Measurements from ENCODE around the gene LSM4. TPM values are rescaled to one million over a fixed set of nuclear protein-coding genes. Genes with fewer than 3 reads are reported as not detected.

The LSM4 gene
- polyA plus RNA-seq, 1 donor: 94.8 TPM

GRCh38 chr19:18293642-18294466 is 29.0 kb downstream of the LSM4 start:
- Histone ChIP-seq H3K27me3 (ENCODE audit: control insufficient read depth, insufficient read depth, low read length) (peaks cover 3% of the 10 kb centered on the region), H3K4me3 (ENCODE audit: low read length) (no peak overlapping the region), H3K4me1 (ENCODE audit: control insufficient read depth, insufficient read depth, low read length) (peaks cover 22% of the 10 kb centered on the region), H3K9me3 (ENCODE audit: control insufficient read depth, low read depth, low read length) (peaks cover 9% of the 10 kb centered on the region), H3K36me3 (ENCODE audit: control insufficient read depth, insufficient read depth, low read length) (no peaks in the 10 kb centered on the region), H3K27ac (ENCODE audit: low read length) (peak overlapping the region; percentile 83)
- DNase-seq: peak in 1 of 2 donors; percentile 16
- whole genome bisulfite sequencing (ENCODE audit: insufficient coverage, low lambda C conversion rate): no CpG with 5 or more reads among the region's 18 CpGs

- WGBS (ENCODE audit: insufficient coverage, low lambda C conversion rate): no CpG with 5 or more reads among the region's 31 CpGs
- peaks cover 26% of the 10 kb centered on the region for H3K4me1 ChIP-seq (ENCODE audit: control insufficient read depth, insufficient read depth, low read length)
- peak; percentile 54 to 72 for DNase-seq
- H3K4me3 ChIP-seq (ENCODE audit: low read length): peak overlapping the region; percentile 79
- peaks cover 9% of the 10 kb centered on the region for H3K9me3 ChIP-seq (ENCODE audit: control insufficient read depth, low read depth, low read length)
- peaks cover 3% of the 10 kb centered on the region for H3K27me3 ChIP-seq (ENCODE audit: control insufficient read depth, insufficient read depth, low read length)
- H3K27ac ChIP-seq (ENCODE audit: low read length): peak overlapping the region; percentile 83
- no peaks in the 10 kb centered on the region for H3K36me3 ChIP-seq (ENCODE audit: control insufficient read depth, insufficient read depth, low read length)
These were observed 29.9 kb downstream of the LSM4 start for GRCh38 chr19:18292810-18293641.

- H3K27me3 ChIP-seq (ENCODE audit: control insufficient read depth, insufficient read depth, low read length): peaks cover 3% of the 10 kb centered on the region
- H3K36me3 ChIP-seq (ENCODE audit: control insufficient read depth, insufficient read depth, low read length): no peaks in the 10 kb centered on the region
- DNase-seq: no peak
- peak overlapping the region; percentile 83 for H3K27ac ChIP-seq (ENCODE audit: low read length)
- H3K9me3 ChIP-seq (ENCODE audit: control insufficient read depth, low read depth, low read length): peaks cover 9% of the 10 kb centered on the region
- peak overlapping the region; percentile 79 for H3K4me3 ChIP-seq (ENCODE audit: low read length)
- peaks cover 30% of the 10 kb centered on the region for H3K4me1 ChIP-seq (ENCODE audit: control insufficient read depth, insufficient read depth, low read length)
- WGBS (ENCODE audit: insufficient coverage, low lambda C conversion rate): no CpG with 5 or more reads among the region's 20 CpGs
These were observed 30.4 kb downstream of the LSM4 start for GRCh38 chr19:18292462-18292809.

- Histone ChIP-seq H3K27me3 (ENCODE audit: control insufficient read depth, insufficient read depth, low read length) (peaks cover 3% of the 10 kb centered on the region), H3K27ac (ENCODE audit: low read length) (peak overlapping the region; percentile 83), H3K4me1 (ENCODE audit: control insufficient read depth, insufficient read depth, low read length) (peaks cover 30% of the 10 kb centered on the region), H3K4me3 (ENCODE audit: low read length) (peak overlapping the region; percentile 79), H3K36me3 (ENCODE audit: control insufficient read depth, insufficient read depth, low read length) (no peaks in the 10 kb centered on the region), H3K9me3 (ENCODE audit: control insufficient read depth, low read depth, low read length) (peaks cover 9% of the 10 kb centered on the region)
- DNase-seq: peak; percentile 86 to 93
- WGBS (ENCODE audit: insufficient coverage, low lambda C conversion rate): no CpG with 5 or more reads among the region's 75 CpGs
These were observed 31.1 kb downstream of the LSM4 start for GRCh38 chr19:18291590-18292461.

- Histone ChIP-seq H3K27me3 (ENCODE audit: control insufficient read depth, insufficient read depth, low read length) (peaks cover 3% of the 10 kb centered on the region), H3K4me1 (ENCODE audit: control insufficient read depth, insufficient read depth, low read length) (peaks cover 30% of the 10 kb centered on the region), H3K4me3 (ENCODE audit: low read length) (peak overlapping the region; percentile 79), H3K9me3 (ENCODE audit: control insufficient read depth, low read depth, low read length) (peaks cover 9% of the 10 kb centered on the region), H3K27ac (ENCODE audit: low read length) (peak overlapping the region; percentile 83), H3K36me3 (ENCODE audit: control insufficient read depth, insufficient read depth, low read length) (no peaks in the 10 kb centered on the region)
- no CpG with 5 or more reads among the region's 21 CpGs for WGBS (ENCODE audit: insufficient coverage, low lambda C conversion rate)
- no peak for DNase-seq
These were observed 31.8 kb downstream of the LSM4 start for GRCh38 chr19:18291019-18291524.

GRCh38 chr19:18290302-18291018 is 32.4 kb downstream of the LSM4 start:
- Histone ChIP-seq H3K36me3 (ENCODE audit: control insufficient read depth, insufficient read depth, low read length) (no peaks in the 10 kb centered on the region), H3K4me1 (ENCODE audit: control insufficient read depth, insufficient read depth, low read length) (peaks cover 30% of the 10 kb centered on the region), H3K27ac (ENCODE audit: low read length) (peak overlapping the region; percentile 5), H3K27me3 (ENCODE audit: control insufficient read depth, insufficient read depth, low read length) (peaks cover 3% of the 10 kb centered on the region), H3K9me3 (ENCODE audit: control insufficient read depth, low read depth, low read length) (peaks cover 6% of the 10 kb centered on the region), H3K4me3 (ENCODE audit: low read length) (no peak overlapping the region)
- 76% methylated on average over 3 of the region's 14 CpGs for WGBS (ENCODE audit: insufficient coverage, low lambda C conversion rate)
- peak in 1 of 2 donors; percentile 37 for DNase-seq

- Histone ChIP-seq H3K27me3 (ENCODE audit: control insufficient read depth, insufficient read depth, low read length) (peaks cover 3% of the 10 kb centered on the region), H3K4me3 (ENCODE audit: low read length) (no peak overlapping the region), H3K27ac (ENCODE audit: low read length) (peak overlapping the region; percentile 4), H3K9me3 (ENCODE audit: control insufficient read depth, low read depth, low read length) (no peaks in the 10 kb centered on the region), H3K4me1 (ENCODE audit: control insufficient read depth, insufficient read depth, low read length) (peaks cover 37% of the 10 kb centered on the region), H3K36me3 (ENCODE audit: control insufficient read depth, insufficient read depth, low read length) (no peaks in the 10 kb centered on the region)
- peak in 1 of 2 donors; percentile 44 for DNase-seq
- no CpG with 5 or more reads among the region's 12 CpGs for WGBS (ENCODE audit: insufficient coverage, low lambda C conversion rate)
These were observed 33.2 kb downstream of the LSM4 start for GRCh38 chr19:18289471-18290301.

- DNase-seq: no peak
- Histone ChIP-seq H3K27ac (ENCODE audit: low read length) (no peak overlapping the region), H3K36me3 (ENCODE audit: control insufficient read depth, insufficient read depth, low read length) (no peaks in the 10 kb centered on the region), H3K4me1 (ENCODE audit: control insufficient read depth, insufficient read depth, low read length) (peaks cover 40% of the 10 kb centered on the region), H3K27me3 (ENCODE audit: control insufficient read depth, insufficient read depth, low read length) (no peaks in the 10 kb centered on the region), H3K4me3 (ENCODE audit: low read length) (no peak overlapping the region), H3K9me3 (ENCODE audit: control insufficient read depth, low read depth, low read length) (no peaks in the 10 kb centered on the region)
- no CpG with 5 or more reads among the region's 26 CpGs for WGBS (ENCODE audit: insufficient coverage, low lambda C conversion rate)
These were observed 34.8 kb downstream of the LSM4 start for GRCh38 chr19:18287836-18288772.
